Medulla oblongata (tissue), 1 donor: ENCODE data around the gene GJA5.

Experiments
- DNase-seq: peaks from one replicate; pipeline ENCODE4 v3.0.0-alpha.2; 2015; ENCODE audit errors: extremely low spot score

The GJA5 gene

DNA sequence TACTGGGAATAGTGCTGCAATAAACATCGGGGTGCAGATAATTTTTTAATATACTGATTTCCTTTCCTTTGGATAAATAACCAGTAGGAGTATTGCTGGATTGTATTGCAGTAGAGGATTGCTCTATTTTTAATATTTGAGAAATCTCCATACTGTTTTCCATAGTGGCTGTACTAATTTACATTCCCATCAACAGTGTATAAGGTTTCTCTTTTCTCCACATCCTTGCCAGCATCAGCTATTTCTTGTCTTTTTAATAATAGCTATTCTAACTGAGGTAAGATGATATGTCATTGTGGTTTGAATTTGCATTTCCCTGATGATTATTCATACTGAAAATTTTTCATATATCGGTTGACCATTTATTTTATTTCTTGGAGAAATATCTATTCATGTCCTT lies 31.1 kb downstream of the GJA5 start:
- DNase-seq: no peak

GRCh38 chr1:147726168-147726567 lies 34.2 kb downstream of the GJA5 start:
- DNase-seq: no peak

GRCh38 chr1:147725685-147726084 lies 34.7 kb downstream of the GJA5 start:
- DNase-seq: no peak

GRCh38 chr1:147723691-147724323 lies 36.6 kb downstream of the GJA5 start:
- peak; percentile 44 for DNase-seq

GRCh38 chr1:147722124-147722523 lies 38.3 kb downstream of the GJA5 start:
- no peak for DNase-seq

GRCh38 chr1:147721716-147722115 lies 38.7 kb downstream of the GJA5 start:
- DNase-seq: no peak

- DNase-seq: no peak
These were observed 39.8 kb downstream of the GJA5 start for GRCh38 chr1:147720557-147720956.

GRCh38 chr1:147719711-147720225 lies 40.6 kb downstream of the GJA5 start:
- DNase-seq: no peak

DNA sequence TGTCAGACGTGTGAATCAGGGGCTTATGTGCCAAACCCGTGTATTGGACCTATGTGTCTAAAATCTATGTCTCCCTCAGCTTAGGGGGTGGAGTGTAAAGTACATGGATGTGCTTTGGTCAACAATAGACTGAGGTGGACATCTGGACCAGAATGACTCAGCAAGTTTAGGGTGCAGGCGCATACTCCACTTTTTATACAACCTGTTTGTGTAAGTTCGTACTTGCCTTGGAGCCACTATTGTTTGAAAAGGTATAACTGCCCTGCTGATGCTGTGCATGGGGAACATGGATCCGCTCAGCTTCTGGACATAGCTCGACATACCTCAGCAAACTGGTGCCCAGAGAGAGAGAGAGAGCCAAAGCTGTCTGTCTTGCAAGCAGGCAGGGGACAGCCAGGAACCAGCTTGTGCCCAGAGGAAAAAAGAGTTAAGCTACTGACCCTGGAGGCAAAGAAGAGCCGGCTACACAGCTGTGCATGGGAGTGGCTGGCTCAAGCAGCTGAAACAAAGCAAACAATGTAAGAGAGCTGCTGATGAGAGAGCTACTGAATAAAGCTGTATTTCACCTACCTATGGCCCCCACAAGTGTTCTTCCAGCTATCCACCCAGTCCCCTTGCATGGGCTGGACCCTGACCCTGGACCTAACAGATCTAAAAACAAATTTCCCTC lies 41.2 kb downstream of the GJA5 start:
- DNase-seq: no peak

- DNase-seq: no peak
These were observed 42.7 kb downstream of the GJA5 start for GRCh38 chr1:147717706-147718097.

DNA sequence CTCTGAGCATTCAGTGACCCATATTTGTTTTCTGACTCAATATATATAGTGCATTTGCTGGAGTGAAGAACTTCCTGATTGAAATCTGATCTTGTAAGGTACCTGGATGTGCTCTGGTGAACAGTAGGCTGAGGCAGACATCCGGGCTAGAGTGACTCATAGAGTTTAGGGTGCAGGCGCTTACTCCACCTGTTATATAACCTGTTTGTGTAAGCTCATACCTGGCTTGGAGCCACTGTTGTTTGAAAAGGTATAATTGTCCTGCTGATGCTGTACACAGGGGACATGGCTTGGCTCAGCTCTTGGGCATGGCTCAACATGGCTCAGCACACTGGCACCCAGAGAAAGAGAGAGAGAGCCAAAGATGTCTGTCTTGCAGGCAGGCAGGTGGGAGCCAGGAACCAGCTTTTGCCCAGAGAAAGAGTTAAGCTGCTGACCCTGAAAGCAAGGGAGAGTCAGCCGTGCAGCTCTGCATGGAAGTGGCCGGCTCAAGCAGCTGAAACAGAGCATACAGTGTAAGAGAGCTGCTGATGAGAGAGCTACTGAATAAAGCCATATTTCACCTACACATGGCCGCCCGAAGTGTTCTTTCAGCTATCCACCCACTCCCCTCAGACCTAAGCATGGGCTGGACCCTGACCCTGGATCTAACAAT lies 43.2 kb downstream of the GJA5 start:
- no peak for DNase-seq

- DNase-seq: no peak
These were observed 47.8 kb downstream of the GJA5 start for GRCh38 chr1:147712605-147713004.
